ENCODE results near the gene PDGFC. TPM values are rescaled to one million over a fixed set of nuclear protein-coding genes. Genes with fewer than 3 reads are reported as not detected.
A peak's percentile ranks its signal among the peaks of the same experiment; 100 is the strongest.

PDGFC gene
- total RNA-seq, 1 experiment from 2014 or later = 14.5 TPM

- BruUV-seq (replicated peaks) = no TSS peak
- no peaks in the 10 kb centered on the region for H3K9me3 ChIP-seq (ENCODE audit: control insufficient read depth, insufficient read depth, low read depth, low read length)
- no peak for DNase-seq (ENCODE audit: low read depth, low spot score)
- H3K27me3 ChIP-seq (ENCODE audit: control insufficient read depth, insufficient read depth, low read length) = no peaks in the 10 kb centered on the region
- peak; percentile 58; the same call in 1 of the 2 replicates for ATAC-seq
- intact Hi-C loops (cut with micrococcal nuclease; ENCODE audit: unreplicated experiment) (no loop called here), in situ Hi-C loops (cut with HindIII; ENCODE audit: low pct_unique_long_range_greater_than_20kb, low sequenced_read_pairs) (no loop called here)
- peak overlapping the region in 1 of 2 experiments; percentile 1; a peak in 1 of 4 replicates for H3K4me3 ChIP-seq (ENCODE audit: low read depth in 2 of 2, low read length in 2 of 2)
- H3K4me1 ChIP-seq (ENCODE audit: control insufficient read depth, insufficient read depth, low read length) = peaks cover 10% of the 10 kb centered on the region
- TF ChIP-seq TCF7L2 (IDR thresholded peaks at IDR 0.05; ENCODE audit: low read depth, low read length) (no peak), CTCF (IDR thresholded peaks at IDR 0.05) (no peak), REST (IDR thresholded peaks at IDR 0.05; ENCODE audit: insufficient read depth in 1 of 2, low read depth in 2 of 2, low read length in 1 of 2) (peak in 1 of 2 experiments; percentile 50; a peak in 1 of 4 replicates)
- CTCF ChIA-PET = no interaction called here
- POLR2A ChIA-PET = no interaction called here
- no peaks in the 10 kb centered on the region for H3K36me3 ChIP-seq (ENCODE audit: control insufficient read depth, insufficient read depth, low read length)
- H3K27ac ChIP-seq (ENCODE audit: low read length) = peak overlapping the region; percentile 66
Observed at GRCh38 chr4:156771171-156771837, 200.3 kb downstream of the PDGFC start.

GRCh38 chr4:156770140-156770539 lies 201.5 kb downstream of the PDGFC start:
- no peak for ATAC-seq
- CTCF ChIA-PET = no interaction called here
- TF ChIP-seq REST (IDR thresholded peaks at IDR 0.05; ENCODE audit: insufficient read depth in 1 of 2, low read depth in 2 of 2, low read length in 1 of 2) (no peak), SIN3A (IDR thresholded peaks at IDR 0.05; ENCODE audit: borderline replicate concordance, insufficient read depth, low read depth, low read length) (no peak), TCF7L2 (IDR thresholded peaks at IDR 0.05; ENCODE audit: low read depth, low read length) (no peak), POLR2AphosphoS5 (IDR thresholded peaks at IDR 0.05; ENCODE audit: low read depth, low read length) (no peak), CTCF (IDR thresholded peaks at IDR 0.05) (no peak)
- no peak overlapping the region for H3K27ac ChIP-seq (ENCODE audit: low read length)
- H3K27me3 ChIP-seq (ENCODE audit: control insufficient read depth, insufficient read depth, low read length) = no peaks in the 10 kb centered on the region
- intact Hi-C loops (cut with micrococcal nuclease; ENCODE audit: unreplicated experiment) (no loop called here), in situ Hi-C loops (cut with HindIII; ENCODE audit: low pct_unique_long_range_greater_than_20kb, low sequenced_read_pairs) (no loop called here)
- H3K36me3 ChIP-seq (ENCODE audit: control insufficient read depth, insufficient read depth, low read length) = no peaks in the 10 kb centered on the region
- peaks cover 10% of the 10 kb centered on the region for H3K4me1 ChIP-seq (ENCODE audit: control insufficient read depth, insufficient read depth, low read length)
- H3K9me3 ChIP-seq (ENCODE audit: control insufficient read depth, insufficient read depth, low read depth, low read length) = no peaks in the 10 kb centered on the region
- no peak for DNase-seq (ENCODE audit: low read depth, low spot score)
- POLR2A ChIA-PET = no interaction called here
- BruUV-seq (replicated peaks) = no TSS peak
- no peak overlapping the region for H3K4me3 ChIP-seq (ENCODE audit: low read depth in 2 of 2, low read length in 2 of 2)

All from Panc1 (cell line).